Heart left ventricle (tissue), 13 donors: ENCODE results near the gene TMEM132A.

ENCODE experiments used
- POLR2A ChIP-seq, 2 donors: fragments of 450-650 bp; IDR thresholded peaks; one replicate each; pipeline ENCODE4 v1.6.1; 2017; ENCODE audit warnings: antibody characterized with exemption in 2 of 2, mild to moderate bottlenecking in 2 of 2, moderate library complexity in 2 of 2
- TF ChIP-seq, protein P1 (sequence below), 12 donors: fragments of 200-600 bp; sonication (generic) in 4 of 12; IDR thresholded peaks; one replicate each; pipeline versions ENCODE4 v1.5.0 to v1.8.0; 2018 to 2022; ENCODE audit warnings: antibody characterized with exemption in 12 of 12, mild to moderate bottlenecking in 5 of 12
- donor health status: ischemic (EF 13 %, LVEDD 7.1; RV severe dilation, severe dysfunction).
- donor health status: DM: no; HTN: yes; CAD: no.
- donor health status: DM: no; HTN: no; CAD: no.
- donor health status: ischemic (EF 25% LVEDD 6.9; RV normal size, moderate dysfunction).
- donor health status: ischemic (EF 25% LVEDD 5.7; RV mildly dilated, moderate dysfunction).
- donor health status: ischemic (EF 35%, LVEDD 5.7; RV mildly dilated, moderate dysfunction).
- donor health status: nonischemic (EF 11% LVEDD 7.7; RV severe dilation, severe dysfunction).
- donor health status: DM: yes; HTN: yes; CAD: no.
- donor health status: PGD.
- donor health status: ischemic (EF 29% LVEDD 5.4; RV normal size, mild dysfunction).
- donor health status: nonischemic (EF 23%, LVEDD 6.1; RV moderate dilation, normal function).

DNA sequence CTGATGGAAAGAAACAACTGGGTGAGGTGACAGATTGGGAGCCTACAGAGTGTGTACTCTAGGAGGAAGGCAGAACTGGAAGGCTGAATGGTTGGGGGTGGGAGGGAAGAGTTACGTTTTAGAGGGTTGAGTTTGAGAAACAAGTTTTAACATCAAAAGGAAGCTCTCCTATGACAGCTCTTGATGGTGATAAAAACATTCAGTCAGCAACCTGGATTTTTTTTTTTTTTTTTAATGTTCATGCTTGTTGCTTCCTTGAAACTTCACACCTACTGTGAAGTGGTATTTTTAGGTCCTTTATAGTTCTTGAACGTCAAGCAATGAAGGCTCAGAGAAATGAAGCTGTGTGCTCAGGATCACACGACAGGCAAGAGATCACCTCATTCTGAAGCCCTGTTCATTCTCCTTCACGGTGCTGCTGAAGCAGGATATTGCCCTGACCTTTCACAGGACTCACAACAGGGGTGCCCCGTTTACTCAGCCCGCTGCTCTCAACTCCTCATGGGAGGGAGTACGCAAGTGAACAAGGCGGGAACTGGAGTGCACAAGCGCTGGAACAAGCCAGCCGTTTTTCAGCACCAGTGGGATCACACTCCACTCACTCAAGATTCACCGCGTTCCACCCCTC, 11.9 kb upstream of the TMEM132A start:
- TF ChIP-seq, protein P1, sequence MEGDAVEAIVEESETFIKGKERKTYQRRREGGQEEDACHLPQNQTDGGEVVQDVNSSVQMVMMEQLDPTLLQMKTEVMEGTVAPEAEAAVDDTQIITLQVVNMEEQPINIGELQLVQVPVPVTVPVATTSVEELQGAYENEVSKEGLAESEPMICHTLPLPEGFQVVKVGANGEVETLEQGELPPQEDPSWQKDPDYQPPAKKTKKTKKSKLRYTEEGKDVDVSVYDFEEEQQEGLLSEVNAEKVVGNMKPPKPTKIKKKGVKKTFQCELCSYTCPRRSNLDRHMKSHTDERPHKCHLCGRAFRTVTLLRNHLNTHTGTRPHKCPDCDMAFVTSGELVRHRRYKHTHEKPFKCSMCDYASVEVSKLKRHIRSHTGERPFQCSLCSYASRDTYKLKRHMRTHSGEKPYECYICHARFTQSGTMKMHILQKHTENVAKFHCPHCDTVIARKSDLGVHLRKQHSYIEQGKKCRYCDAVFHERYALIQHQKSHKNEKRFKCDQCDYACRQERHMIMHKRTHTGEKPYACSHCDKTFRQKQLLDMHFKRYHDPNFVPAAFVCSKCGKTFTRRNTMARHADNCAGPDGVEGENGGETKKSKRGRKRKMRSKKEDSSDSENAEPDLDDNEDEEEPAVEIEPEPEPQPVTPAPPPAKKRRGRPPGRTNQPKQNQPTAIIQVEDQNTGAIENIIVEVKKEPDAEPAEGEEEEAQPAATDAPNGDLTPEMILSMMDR (IDR thresholded peaks at IDR 0.05), result no peak
- TF ChIP-seq POLR2A (IDR thresholded peaks at IDR 0.05), result no peak
